Mesenchymal stem cell (in vitro differentiated cells and primary cell): Measurements from ENCODE around the gene COX6A1.

ENCODE experiments used
- DNase-seq: peaks from one replicate; pipeline ENCODE4 v3.0.0-alpha.2; 2013
- H2AFZ ChIP-seq: one replicate; pipeline ENCODE4 v1.6.1; 2013; ENCODE audit warnings: low read depth, mild to moderate bottlenecking, control low read depth, inconsistent platforms, low read length, moderate library complexity
- H2AK5ac ChIP-seq: 2 replicates; pipeline ENCODE4 v1.6.1; 2013; ENCODE audit warnings: low read length, moderate library complexity, mild to moderate bottlenecking, inconsistent platforms; ENCODE audit not compliant: severe bottlenecking
- H2BK120ac ChIP-seq: one replicate; pipeline ENCODE4 v1.6.1; 2013; ENCODE audit warnings: low read depth, mild to moderate bottlenecking, inconsistent platforms, low read length, moderate library complexity
- H2BK12ac ChIP-seq, 2 experiments: one replicate each; pipeline ENCODE4 v1.6.1; 2013; ENCODE audit warnings: inconsistent platforms in 2 of 2, low read length in 2 of 2, mild to moderate bottlenecking in 2 of 2, moderate library complexity in 2 of 2, control low read depth in 1 of 2
- H2BK15ac ChIP-seq: one replicate; pipeline ENCODE4 v1.6.1; 2013; ENCODE audit warnings: mild to moderate bottlenecking, low read depth, inconsistent platforms; ENCODE audit not compliant: poor library complexity, severe bottlenecking
- H2BK5ac ChIP-seq: 2 replicates; pipeline ENCODE4 v1.6.1; 2013; ENCODE audit warnings: low read depth, mild to moderate bottlenecking, low read length, control low read depth, inconsistent platforms; ENCODE audit not compliant: poor library complexity, severe bottlenecking
- H3K14ac ChIP-seq, 2 experiments: one replicate each; pipeline ENCODE4 v1.6.1; 2013; ENCODE audit warnings: inconsistent platforms in 2 of 2, low read length in 2 of 2, control low read depth in 1 of 2, mild to moderate bottlenecking in 1 of 2, moderate library complexity in 1 of 2
- H3K18ac ChIP-seq, 2 experiments: one replicate each; pipeline ENCODE4 v1.6.1; 2013; ENCODE audit warnings: inconsistent platforms in 2 of 2, low read length in 2 of 2, control low read depth in 1 of 2, low read depth in 1 of 2, mild to moderate bottlenecking in 1 of 2
- H3K23ac ChIP-seq, 2 experiments: one replicate each; pipeline ENCODE4 v1.6.1; 2013; ENCODE audit warnings: inconsistent platforms in 2 of 2, low read length in 2 of 2, mild to moderate bottlenecking in 2 of 2, moderate library complexity in 2 of 2, control low read depth in 1 of 2
- H3K27ac ChIP-seq: 2 replicates; pipeline ENCODE4 v1.5.1; 2013; ENCODE audit warnings: mild to moderate bottlenecking, moderate library complexity, low read length, control low read depth, inconsistent platforms; ENCODE audit not compliant: poor library complexity, severe bottlenecking
- H3K27me3 ChIP-seq, 2 experiments: 2 replicates each; pipeline versions ENCODE4 v1.6.1 to v1.7.0; 2013; ENCODE audit warnings: low read length in 2 of 2, mild to moderate bottlenecking in 2 of 2, moderate library complexity in 2 of 2, control low read depth in 1 of 2, inconsistent platforms in 1 of 2; ENCODE audit not compliant: control insufficient read depth in 1 of 2, insufficient read depth in 1 of 2
- H3K36me3 ChIP-seq, 2 experiments: 2 replicates each; pipeline versions ENCODE4 v1.6.1 to v1.7.0; 2013; ENCODE audit warnings: low read length in 2 of 2, control low read depth in 1 of 2, inconsistent platforms in 1 of 2, low read depth in 1 of 2, mild to moderate bottlenecking in 1 of 2; ENCODE audit not compliant: insufficient read depth in 2 of 2, control insufficient read depth in 1 of 2
- H3K4ac ChIP-seq, 2 experiments: one replicate each; pipeline ENCODE4 v1.6.1; 2013; ENCODE audit warnings: inconsistent platforms in 2 of 2, low read length in 2 of 2, mild to moderate bottlenecking in 2 of 2, moderate library complexity in 2 of 2, control low read depth in 1 of 2, low read depth in 1 of 2
- H3K4me1 ChIP-seq: 2 replicates; pipeline ENCODE4 v1.6.1; 2013; ENCODE audit warnings: low read depth, low read length, control low read depth; ENCODE audit not compliant: control insufficient read depth, insufficient read depth
- H3K4me2 ChIP-seq: 2 replicates; pipeline ENCODE4 v1.6.1; 2013; ENCODE audit warnings: low read length, mild to moderate bottlenecking, inconsistent platforms; ENCODE audit not compliant: poor library complexity, severe bottlenecking
- H3K4me3 ChIP-seq, 2 experiments: 2 replicates each; pipeline versions ENCODE4 v1.5.1 to v1.7.0; 2013; ENCODE audit warnings: low read length in 2 of 2, mild to moderate bottlenecking in 2 of 2, control low read depth in 1 of 2, low read depth in 1 of 2; ENCODE audit not compliant: insufficient read depth in 1 of 2
- H3K79me1 ChIP-seq: replicated peaks from 2 replicates; pipeline ENCODE4 v1.6.1; 2013; ENCODE audit warnings: mild to moderate bottlenecking, control low read depth, low read length, inconsistent platforms; ENCODE audit not compliant: poor library complexity, severe bottlenecking
- H3K9ac ChIP-seq: 2 replicates; pipeline ENCODE4 v1.7.0; 2013; ENCODE audit warnings: mild to moderate bottlenecking, low read length, moderate library complexity
- H3K9me3 ChIP-seq: 2 replicates; pipeline ENCODE4 v1.7.0; 2013; ENCODE audit warnings: mild to moderate bottlenecking, low read length; ENCODE audit not compliant: control insufficient read depth
- H4K8ac ChIP-seq: one replicate; pipeline ENCODE4 v1.6.1; 2013; ENCODE audit warnings: inconsistent platforms, mild to moderate bottlenecking, low read length, moderate library complexity
- H4K91ac ChIP-seq: one replicate; pipeline ENCODE4 v1.6.1; 2013; ENCODE audit warnings: mild to moderate bottlenecking, low read length, inconsistent platforms
- WGBS: methylation state at CpG from one replicate; pipeline ENCODE4 v1.1.7; 2013; ENCODE audit warnings: mixed read lengths; 5-methylcytosine and 5-hydroxymethylcytosine counted together

The COX6A1 gene

GRCh38 chr12:120489018-120489417, 51.1 kb downstream of the COX6A1 start:
- Histone ChIP-seq H2BK15ac (no peak overlapping the region), H4K91ac (no peak overlapping the region), H3K4me3 (no peak overlapping the region), H3K36me3 (peaks cover 13 to 21% of the 10 kb centered on the region in 2 experiments), H2BK120ac (no peak overlapping the region), H3K4me1 (no peaks in the 10 kb centered on the region), H2AFZ (no peak overlapping the region), H4K8ac (no peak overlapping the region), H3K23ac (no peak overlapping the region), H3K4ac (no peak overlapping the region), H2BK12ac (no peak overlapping the region), H3K79me1 (peaks cover 32% of the 10 kb centered on the region), H3K9ac (no peak overlapping the region), H3K18ac (no peak overlapping the region), H3K27ac (no peak overlapping the region), H3K14ac (no peak overlapping the region), H3K9me3 (no peaks in the 10 kb centered on the region), H2BK5ac (no peak overlapping the region), H2AK5ac (no peak overlapping the region), H3K4me2 (no peak overlapping the region), H3K27me3 (no peaks in the 10 kb centered on the region)
- DNase-seq: no peak
- WGBS: 95% methylated on average over 4 of the region's 4 CpGs

GRCh38 chr12:120490325-120490724, 52.4 kb downstream of the COX6A1 start:
- H3K4ac ChIP-seq: no peak overlapping the region
- no peak overlapping the region for H2BK12ac ChIP-seq
- H3K4me3 ChIP-seq: no peak overlapping the region
- no peaks in the 10 kb centered on the region for H3K4me1 ChIP-seq
- no peak overlapping the region for H2AK5ac ChIP-seq
- no peaks in the 10 kb centered on the region for H3K27me3 ChIP-seq
- peaks cover 37% of the 10 kb centered on the region for H3K79me1 ChIP-seq
- no peak overlapping the region for H3K27ac ChIP-seq
- no peak overlapping the region for H2AFZ ChIP-seq
- H3K9me3 ChIP-seq: no peaks in the 10 kb centered on the region
- H3K9ac ChIP-seq: no peak overlapping the region
- no peak overlapping the region for H4K8ac ChIP-seq
- no peak for DNase-seq
- peak overlapping the region; percentile 39 for H2BK15ac ChIP-seq
- H2BK120ac ChIP-seq: no peak overlapping the region
- peaks cover 13 to 21% of the 10 kb centered on the region in 2 experiments for H3K36me3 ChIP-seq
- no peak overlapping the region for H3K18ac ChIP-seq
- 96% methylated on average over 4 of the region's 5 CpGs for WGBS
- H3K14ac ChIP-seq: no peak overlapping the region
- H3K4me2 ChIP-seq: no peak overlapping the region
- H4K91ac ChIP-seq: no peak overlapping the region
- H3K23ac ChIP-seq: no peak overlapping the region
- no peak overlapping the region for H2BK5ac ChIP-seq
